Spleen (tissue), 7 donors: ENCODE data around the gene HNRNPC.

Experiments used
- POLR2A ChIP-seq, 3 donors: fragments of 450-650 bp; IDR thresholded peaks; one replicate each; pipeline ENCODE4 v1.5.1; 2017; ENCODE audit warnings: antibody characterized with exemption in 3 of 3, mild to moderate bottlenecking in 1 of 3
- TF ChIP-seq, protein P1 (sequence below), 11 experiments: fragments of 200-600 bp in 7 of 11; fragments of 450-650 bp in 4 of 11; sonication (generic) in 4 of 11; IDR thresholded peaks in 8 of 11; conservative IDR thresholded peaks in 3 of 11; 1 replicate in 7 of 11; 2 replicates in 4 of 11; pipeline versions ENCODE4 v1.4.0 to v1.8.0; 2016 to 2021; ENCODE audit warnings: antibody characterized with exemption in 11 of 11, inconsistent platforms in 4 of 11, mild to moderate bottlenecking in 1 of 11
- donor health status: DM: no; HTN: no; CAD: no; lungs with moderate emphysema.
- donor health status: DM: no; HTN: no; CAD: no.
- donor health status: DM: no; HTN: no; CAD: no.

- TF ChIP-seq, protein P1, sequence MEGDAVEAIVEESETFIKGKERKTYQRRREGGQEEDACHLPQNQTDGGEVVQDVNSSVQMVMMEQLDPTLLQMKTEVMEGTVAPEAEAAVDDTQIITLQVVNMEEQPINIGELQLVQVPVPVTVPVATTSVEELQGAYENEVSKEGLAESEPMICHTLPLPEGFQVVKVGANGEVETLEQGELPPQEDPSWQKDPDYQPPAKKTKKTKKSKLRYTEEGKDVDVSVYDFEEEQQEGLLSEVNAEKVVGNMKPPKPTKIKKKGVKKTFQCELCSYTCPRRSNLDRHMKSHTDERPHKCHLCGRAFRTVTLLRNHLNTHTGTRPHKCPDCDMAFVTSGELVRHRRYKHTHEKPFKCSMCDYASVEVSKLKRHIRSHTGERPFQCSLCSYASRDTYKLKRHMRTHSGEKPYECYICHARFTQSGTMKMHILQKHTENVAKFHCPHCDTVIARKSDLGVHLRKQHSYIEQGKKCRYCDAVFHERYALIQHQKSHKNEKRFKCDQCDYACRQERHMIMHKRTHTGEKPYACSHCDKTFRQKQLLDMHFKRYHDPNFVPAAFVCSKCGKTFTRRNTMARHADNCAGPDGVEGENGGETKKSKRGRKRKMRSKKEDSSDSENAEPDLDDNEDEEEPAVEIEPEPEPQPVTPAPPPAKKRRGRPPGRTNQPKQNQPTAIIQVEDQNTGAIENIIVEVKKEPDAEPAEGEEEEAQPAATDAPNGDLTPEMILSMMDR (IDR thresholded peaks at IDR 0.05 in 8 of 11, conservative IDR thresholded peaks at IDR 0.05 in 3 of 11), result no peak
- TF ChIP-seq POLR2A (IDR thresholded peaks at IDR 0.05), result no peak
Observed at GRCh38 chr14:21226467-21226866, 42.8 kb downstream of the HNRNPC start.
